T-cell (primary cell): Measurements from ENCODE around the gene SLCO2B1. TPM values are rescaled to one million over a fixed set of nuclear protein-coding genes. Genes with fewer than 3 reads are reported as not detected.

Experiments
- ATAC-seq, 4 experiments: fragments of 200-7000 bp in 3 of 4; fragments of 150-1000 bp in 1 of 4; cut with Tn5 transposase; replicated peaks in 1 of 4; 1 replicate in 3 of 4; 2 replicates in 1 of 4; pipeline ENCODE4 v1.10.0; 2021; ENCODE audit warnings: moderate library complexity in 3 of 4, mild to moderate bottlenecking in 2 of 4, moderate number of reproducible peaks in 1 of 4
- CTCF ChIA-PET, 2 donors: fragments of 300-600 bp; sonication (Branson Sonifier 250); formaldehyde crosslinking; loops; one replicate each; lab custom pipeline; 2022; ENCODE audit warnings: antibody characterized with exemption in 2 of 2; lab: Charles Lee
- POLR2A ChIA-PET, 2 donors: fragments of 300-600 bp; sonication (Branson Sonifier 250); formaldehyde crosslinking; loops; one replicate each; lab custom pipeline; 2022; ENCODE audit warnings: antibody characterized with exemption in 2 of 2; lab: Charles Lee
- DNase-seq, 35 experiments: peaks; one replicate each; pipeline versions ENCODE4 v3.0.0 to v3.0.0-alpha.2; 2013 to 2023
- H3K27ac ChIP-seq: one replicate; pipeline ENCODE4 v1.5.1; 2013; ENCODE audit warnings: low read length
- H3K27me3 ChIP-seq, 2 experiments: replicated peaks in 1 of 2; 1 replicate in 1 of 2; 2 replicates in 1 of 2; pipeline versions ENCODE4 v1.6.1 to v1.7.0; 2013; ENCODE audit warnings: low read length in 1 of 2, mixed read lengths in 1 of 2; ENCODE audit not compliant: control insufficient read depth in 2 of 2, insufficient read depth in 2 of 2; ENCODE audit errors: extremely low read depth in 1 of 2
- H3K36me3 ChIP-seq, 2 donors: 1 replicate in 1 of 2; 2 replicates in 1 of 2; pipeline versions ENCODE4 v1.6.1 to v1.7.0; 2013; ENCODE audit warnings: low read length in 1 of 2; ENCODE audit not compliant: control insufficient read depth in 2 of 2, insufficient read depth in 1 of 2; ENCODE audit errors: extremely low read depth in 1 of 2
- H3K4me1 ChIP-seq, 2 experiments: 1 replicate in 1 of 2; 2 replicates in 1 of 2; pipeline versions ENCODE4 v1.6.1 to v1.7.0; 2013; ENCODE audit warnings: low read length in 2 of 2, mixed read lengths in 1 of 2; ENCODE audit not compliant: insufficient read depth in 2 of 2, control insufficient read depth in 1 of 2; ENCODE audit errors: extremely low read depth in 1 of 2
- H3K4me3 ChIP-seq, 2 donors: 1 replicate in 1 of 2; 2 replicates in 1 of 2; pipeline versions ENCODE4 v1.5.1 to v1.7.0; 2013; ENCODE audit warnings: mild to moderate bottlenecking in 2 of 2, low read length in 1 of 2, moderate library complexity in 1 of 2; ENCODE audit not compliant: control insufficient read depth in 1 of 2; ENCODE audit errors: extremely low read depth in 1 of 2
- H3K9me3 ChIP-seq: 2 replicates; pipeline ENCODE4 v1.7.0; 2013
- H3K27ac Mint-ChIP-seq, 2 donors: one replicate each; pipeline ENCODE4 v1.8.0; 2020 to 2021; ENCODE audit warnings: mild to moderate bottlenecking in 2 of 2, mixed read lengths in 2 of 2
- H3K27me3 Mint-ChIP-seq, 2 donors: one replicate each; pipeline ENCODE4 v1.8.0; 2021 to 2022; ENCODE audit warnings: mixed read lengths in 2 of 2
- H3K36me3 Mint-ChIP-seq: one replicate; pipeline ENCODE4 v1.8.0; 2021; ENCODE audit warnings: mixed read lengths
- H3K4me1 Mint-ChIP-seq, 3 donors: one replicate each; pipeline ENCODE4 v1.8.0; 2020 to 2022; ENCODE audit warnings: mixed read lengths in 3 of 3, mild to moderate bottlenecking in 1 of 3
- H3K4me3 Mint-ChIP-seq, 3 donors: one replicate each; pipeline ENCODE4 v1.8.0; 2020 to 2022; ENCODE audit warnings: mild to moderate bottlenecking in 3 of 3, mixed read lengths in 3 of 3, moderate library complexity in 3 of 3
- H3K9me3 Mint-ChIP-seq, 3 donors: one replicate each; pipeline ENCODE4 v1.8.0; 2020 to 2022; ENCODE audit warnings: mixed read lengths in 3 of 3
- WGBS: methylation state at CpG from one replicate; pipeline ENCODE4 v1.1.5; 2013; ENCODE audit warnings: missing lambda C conversion rate; ENCODE audit not compliant: insufficient coverage; 5-methylcytosine and 5-hydroxymethylcytosine counted together
- total RNA-seq, 35 experiments: library from RNA in 6 of 35; stranded (reverse) in 6 of 35; fragments of 120-200 nt in 1 of 35; gene quantifications; one replicate each; pipeline versions ENCODE4 v1.2.1 to v1.2.4 and lab custom pipeline; 2013 to 2026

The SLCO2B1 gene
- total RNA-seq, 5 donors from 2014 or later (not counting 1 experiment from before 2014, with no cell fraction given), result 0.55 to 0.79 (median 0.63) TPM; not detected in 2

DNA sequence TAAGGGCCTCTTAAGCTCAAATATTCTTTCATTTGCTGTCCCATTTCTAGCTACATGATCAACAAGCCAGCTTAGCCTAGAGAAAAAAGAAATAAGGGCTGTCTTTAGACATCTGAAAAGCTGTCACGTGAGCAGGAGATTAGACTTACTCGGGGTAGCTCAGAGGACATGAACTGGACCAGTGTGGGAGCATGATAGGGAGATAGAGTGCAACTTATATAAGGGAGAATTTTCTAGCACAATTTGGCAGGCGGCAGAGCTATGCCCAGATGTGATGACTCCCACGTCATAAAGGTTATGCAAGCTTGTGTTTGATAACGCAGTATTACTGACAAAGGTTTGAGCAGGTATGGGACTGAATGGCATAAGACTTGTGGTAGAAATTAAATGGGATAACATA, 61.5 kb downstream of the SLCO2B1 start:
- Mint-ChIP-seq H3K9me3 (no peaks in the 10 kb centered on the region), H3K27me3 (peaks cover 22 to 24% of the 10 kb centered on the region in 2 donors), H3K4me1 (no peaks in the 10 kb centered on the region), H3K27ac (no peak overlapping the region), H3K4me3 (no peak overlapping the region), H3K36me3 (no peaks in the 10 kb centered on the region)
- peaks cover 0 to 30% of the 10 kb centered on the region in 2 experiments for H3K27me3 ChIP-seq
- no peaks in the 10 kb centered on the region for H3K4me1 ChIP-seq
- POLR2A ChIA-PET, result no interaction called here
- H3K27ac ChIP-seq, result no peak overlapping the region
- no peaks in the 10 kb centered on the region for H3K36me3 ChIP-seq
- CTCF ChIA-PET, result no interaction called here
- DNase-seq (no peak), ATAC-seq (no peak)
- H3K9me3 ChIP-seq, result no peaks in the 10 kb centered on the region
- 89% methylated on average over 4 of the region's 5 CpGs for WGBS
- no peak overlapping the region for H3K4me3 ChIP-seq

DNA sequence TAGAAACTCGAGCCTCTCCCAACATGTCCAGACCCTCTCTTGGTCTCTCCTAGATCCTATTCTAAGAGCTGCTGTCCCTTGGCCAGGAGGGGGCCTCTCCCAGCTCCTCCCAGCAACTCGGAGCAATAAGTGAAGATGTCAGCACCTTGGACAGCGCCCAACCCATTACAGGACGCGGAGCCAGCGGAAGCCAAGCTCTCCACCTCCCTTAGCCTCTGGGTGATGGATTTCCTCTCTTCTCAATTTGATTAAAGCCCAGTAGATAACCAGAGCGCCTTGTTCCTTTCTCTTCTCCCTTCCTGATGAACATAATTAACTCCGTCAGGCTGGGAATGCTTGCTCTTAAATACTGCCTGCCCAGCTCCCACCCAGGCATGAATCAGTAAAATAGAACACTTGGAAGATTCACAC, 63.5 kb downstream of the SLCO2B1 start:
- DNase-seq (peak; percentile 16 to 84 (median 66)), ATAC-seq (peak; percentile 50 to 75 (median 60))
- Mint-ChIP-seq H3K4me1 (no peaks in the 10 kb centered on the region), H3K4me3 (no peak overlapping the region), H3K36me3 (no peaks in the 10 kb centered on the region), H3K27ac (peak overlapping the region in 1 of 2 donors; percentile 6), H3K9me3 (no peaks in the 10 kb centered on the region), H3K27me3 (peaks cover 29 to 39% of the 10 kb centered on the region in 2 donors)
- Histone ChIP-seq H3K27ac (no peak overlapping the region), H3K4me3 (no peak overlapping the region), H3K9me3 (no peaks in the 10 kb centered on the region), H3K4me1 (no peaks in the 10 kb centered on the region), H3K36me3 (no peaks in the 10 kb centered on the region), H3K27me3 (peaks cover 0 to 31% of the 10 kb centered on the region in 2 experiments)
- ChIA-PET POLR2A (no interaction called here), CTCF (interaction anchor here in 1 of 2 donors (0.6 to 1.6 kb wide), 7 partner anchors 9 to 283 kb away, joined by 3 to 5 read pairs (median 5); no protein-coding TSS in a partner anchor)
- WGBS, result 2% methylated on average over 5 of the region's 8 CpGs

DNA sequence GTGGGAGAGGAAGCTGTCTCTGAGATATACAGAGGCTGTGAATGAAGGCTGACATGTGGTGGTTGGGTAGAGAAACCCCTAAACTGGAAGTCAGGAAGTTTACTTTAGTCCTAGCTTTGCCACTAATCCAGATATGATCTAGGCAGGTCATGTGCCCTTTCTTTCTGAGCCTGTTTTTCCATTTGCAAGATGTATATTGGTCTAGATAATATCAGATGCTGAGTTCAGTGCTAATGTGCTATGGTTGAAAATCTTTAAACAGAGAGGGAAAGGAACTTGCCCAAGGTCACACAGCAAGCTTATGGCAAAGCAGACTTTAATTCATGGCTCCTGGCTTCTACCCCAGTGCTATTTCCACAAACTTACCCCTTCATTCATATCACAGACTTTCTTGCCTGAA, 63.9 kb downstream of the SLCO2B1 start:
- Mint-ChIP-seq H3K27ac (no peak overlapping the region), H3K27me3 (peaks cover 33 to 39% of the 10 kb centered on the region in 2 donors), H3K4me3 (no peak overlapping the region), H3K4me1 (no peaks in the 10 kb centered on the region), H3K9me3 (no peaks in the 10 kb centered on the region), H3K36me3 (no peaks in the 10 kb centered on the region)
- peaks cover 0 to 31% of the 10 kb centered on the region in 2 experiments for H3K27me3 ChIP-seq
- ChIA-PET POLR2A (no interaction called here), CTCF (interaction anchor here in 1 of 2 donors (0.6 to 1.6 kb wide), 7 partner anchors 10 to 283 kb away, joined by 3 to 5 read pairs (median 5); no protein-coding TSS in a partner anchor)
- H3K36me3 ChIP-seq, result no peaks in the 10 kb centered on the region
- no peaks in the 10 kb centered on the region for H3K4me1 ChIP-seq
- no peaks in the 10 kb centered on the region for H3K9me3 ChIP-seq
- DNase-seq (no peak), ATAC-seq (no peak)
- no peak overlapping the region for H3K27ac ChIP-seq
- H3K4me3 ChIP-seq, result no peak overlapping the region

DNA sequence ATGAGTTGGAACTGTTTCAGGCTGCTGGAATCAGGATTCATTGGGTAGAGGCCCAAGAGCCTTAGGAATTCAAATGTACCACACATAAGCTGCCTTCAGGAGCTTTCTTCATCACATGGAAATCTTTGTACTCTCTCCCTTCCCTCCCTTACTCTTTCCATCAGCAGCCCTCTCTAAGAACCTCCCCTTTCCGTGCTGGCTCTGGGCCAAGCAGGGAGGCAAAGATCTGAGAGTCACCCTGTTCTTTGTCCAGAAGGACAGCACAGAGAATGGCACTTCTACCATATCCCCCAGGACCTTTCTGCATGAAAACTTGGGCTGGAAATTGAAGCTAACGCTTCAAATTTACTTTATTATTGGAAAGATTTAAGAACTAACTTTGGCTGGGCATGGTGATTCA, 69.0 kb downstream of the SLCO2B1 start:
- no peaks in the 10 kb centered on the region for H3K4me1 Mint-ChIP-seq
- H3K27ac Mint-ChIP-seq, result no peak overlapping the region
- Histone ChIP-seq H3K36me3 (no peaks in the 10 kb centered on the region), H3K9me3 (no peaks in the 10 kb centered on the region), H3K4me3 (no peak overlapping the region), H3K27me3 (peaks cover 0 to 19% of the 10 kb centered on the region in 2 experiments), H3K27ac (no peak overlapping the region), H3K4me1 (no peaks in the 10 kb centered on the region)
- peaks cover 24 to 25% of the 10 kb centered on the region in 2 donors for H3K27me3 Mint-ChIP-seq
- H3K9me3 Mint-ChIP-seq, result no peaks in the 10 kb centered on the region
- H3K4me3 Mint-ChIP-seq, result no peak overlapping the region
- ATAC-seq, result no peak
- H3K36me3 Mint-ChIP-seq, result no peaks in the 10 kb centered on the region
- DNase-seq, result no peak
- CTCF ChIA-PET, result interaction anchor here (0.5 to 0.6 kb wide), 2 partner anchors 102 to 446 kb away, joined by 3 to 5 read pairs; no protein-coding TSS in a partner anchor
- 9% methylated on average over 1 of the region's 2 CpGs for WGBS
- POLR2A ChIA-PET, result no interaction called here

DNA sequence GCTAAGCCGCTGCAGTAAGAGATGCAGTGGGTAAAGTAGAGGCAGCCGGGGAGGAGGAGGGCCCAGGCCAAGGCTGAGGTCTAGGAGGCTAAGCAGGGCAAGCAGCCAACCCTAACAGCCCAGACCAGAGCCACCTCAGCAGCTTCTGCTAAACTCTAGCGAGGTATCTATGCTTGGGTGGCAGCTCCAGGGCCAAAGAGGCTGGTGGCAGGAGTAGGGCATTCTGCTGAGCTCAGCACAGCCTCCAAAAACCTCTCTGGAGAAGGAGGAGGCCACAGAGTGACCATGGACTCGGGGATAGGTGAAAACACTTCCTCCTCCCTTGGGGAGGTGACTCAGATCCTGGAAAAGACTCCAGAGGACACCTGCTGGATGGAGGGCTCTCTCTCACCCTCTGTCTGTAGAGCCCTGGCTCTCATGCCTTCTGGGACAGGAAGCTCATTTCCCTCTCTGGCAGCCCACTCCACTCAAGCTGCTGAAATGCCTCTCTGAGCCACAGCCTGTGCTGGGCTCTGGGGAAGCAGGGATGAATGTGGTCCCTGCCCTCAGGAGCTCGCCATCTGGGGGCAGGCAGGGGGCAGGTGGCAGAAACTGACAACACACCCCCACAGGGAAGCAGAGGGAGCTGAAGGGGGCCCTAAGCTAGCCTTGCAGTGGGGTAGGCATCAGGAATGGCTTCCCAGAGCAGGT, 73.2 kb downstream of the SLCO2B1 start:
- H3K27me3 Mint-ChIP-seq, result peaks cover 2 to 8% of the 10 kb centered on the region in 2 donors
- no peak overlapping the region for H3K4me3 Mint-ChIP-seq
- no peaks in the 10 kb centered on the region for H3K9me3 Mint-ChIP-seq
- no peaks in the 10 kb centered on the region for H3K4me1 Mint-ChIP-seq
- CTCF ChIA-PET, result no interaction called here
- Histone ChIP-seq H3K4me1 (no peaks in the 10 kb centered on the region), H3K36me3 (no peaks in the 10 kb centered on the region), H3K9me3 (no peaks in the 10 kb centered on the region), H3K27me3 (peaks cover 0 to 17% of the 10 kb centered on the region in 2 experiments), H3K27ac (no peak overlapping the region), H3K4me3 (no peak overlapping the region)
- no peak for ATAC-seq
- H3K36me3 Mint-ChIP-seq, result no peaks in the 10 kb centered on the region
- 39% methylated on average over 3 of the region's 5 CpGs for WGBS
- DNase-seq, result no peak
- POLR2A ChIA-PET, result no interaction called here
- no peak overlapping the region for H3K27ac Mint-ChIP-seq

DNA sequence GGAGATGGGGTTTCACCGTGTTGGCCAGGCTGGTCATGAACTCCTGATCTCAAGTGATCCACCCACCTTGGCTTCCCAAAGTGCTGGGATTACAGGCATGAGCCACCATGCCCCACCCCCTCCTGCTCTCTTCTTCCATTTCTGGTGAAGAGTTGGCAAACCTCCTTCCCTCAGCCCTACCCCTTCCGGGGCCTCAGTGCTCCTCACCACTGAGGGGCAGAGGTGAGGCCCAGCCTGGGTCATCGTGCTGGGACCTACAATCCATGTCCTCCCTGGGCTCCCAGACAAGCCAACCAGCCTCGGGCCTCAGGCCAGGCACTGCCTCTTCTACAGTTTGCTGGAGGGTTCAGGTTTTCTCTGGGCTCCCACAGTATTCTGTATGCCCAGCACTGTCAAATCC, 74.9 kb downstream of the SLCO2B1 start:
- H3K27me3 ChIP-seq, result peaks cover 0 to 25% of the 10 kb centered on the region in 2 experiments
- no peak overlapping the region for H3K27ac ChIP-seq
- no peaks in the 10 kb centered on the region for H3K4me1 ChIP-seq
- POLR2A ChIA-PET, result no interaction called here
- no peaks in the 10 kb centered on the region for H3K36me3 ChIP-seq
- Mint-ChIP-seq H3K4me3 (no peak overlapping the region), H3K27me3 (peaks cover 4% of the 10 kb centered on the region in 2 donors), H3K36me3 (no peaks in the 10 kb centered on the region), H3K4me1 (no peaks in the 10 kb centered on the region), H3K27ac (no peak overlapping the region), H3K9me3 (no peaks in the 10 kb centered on the region)
- H3K4me3 ChIP-seq, result no peak overlapping the region
- CTCF ChIA-PET, result no interaction called here
- no peak for DNase-seq
- no peaks in the 10 kb centered on the region for H3K9me3 ChIP-seq
- no peak for ATAC-seq
- 79% methylated on average over 3 of the region's 4 CpGs for WGBS
